ENCODE data around the gene TNFSF12.

TNFSF12 gene

GRCh38 chr17:7569571-7569970 lies 20.7 kb downstream of the TNFSF12 start:
- DNase-seq (ENCODE audit: low read depth in 3 of 3) = no peak

- DNase-seq (ENCODE audit: low read depth in 3 of 3) = no peak
These were observed 21.5 kb downstream of the TNFSF12 start for GRCh38 chr17:7570351-7570750.

DNA sequence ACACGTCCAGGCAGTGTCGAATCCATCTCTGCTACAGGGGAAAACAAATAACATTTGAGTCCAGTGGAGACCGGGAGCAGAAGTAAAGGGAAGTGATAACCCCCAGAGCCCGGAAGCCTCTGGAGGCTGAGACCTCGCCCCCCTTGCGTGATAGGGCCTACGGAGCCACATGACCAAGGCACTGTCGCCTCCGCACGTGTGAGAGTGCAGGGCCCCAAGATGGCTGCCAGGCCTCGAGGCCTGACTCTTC lies 23.4 kb downstream of the TNFSF12 start:
- peak in 1 of 3 donors; percentile 96 for DNase-seq (ENCODE audit: low read depth in 3 of 3)

- peak in 2 of 3 donors; percentile 99 to 100 for DNase-seq (ENCODE audit: low read depth in 3 of 3)
These were observed 23.9 kb downstream of the TNFSF12 start for GRCh38 chr17:7572588-7573323.

GRCh38 chr17:7573324-7574080 lies 24.6 kb downstream of the TNFSF12 start:
- peak; percentile 80 to 86 (median 83) for DNase-seq (ENCODE audit: low read depth in 3 of 3)

DNA sequence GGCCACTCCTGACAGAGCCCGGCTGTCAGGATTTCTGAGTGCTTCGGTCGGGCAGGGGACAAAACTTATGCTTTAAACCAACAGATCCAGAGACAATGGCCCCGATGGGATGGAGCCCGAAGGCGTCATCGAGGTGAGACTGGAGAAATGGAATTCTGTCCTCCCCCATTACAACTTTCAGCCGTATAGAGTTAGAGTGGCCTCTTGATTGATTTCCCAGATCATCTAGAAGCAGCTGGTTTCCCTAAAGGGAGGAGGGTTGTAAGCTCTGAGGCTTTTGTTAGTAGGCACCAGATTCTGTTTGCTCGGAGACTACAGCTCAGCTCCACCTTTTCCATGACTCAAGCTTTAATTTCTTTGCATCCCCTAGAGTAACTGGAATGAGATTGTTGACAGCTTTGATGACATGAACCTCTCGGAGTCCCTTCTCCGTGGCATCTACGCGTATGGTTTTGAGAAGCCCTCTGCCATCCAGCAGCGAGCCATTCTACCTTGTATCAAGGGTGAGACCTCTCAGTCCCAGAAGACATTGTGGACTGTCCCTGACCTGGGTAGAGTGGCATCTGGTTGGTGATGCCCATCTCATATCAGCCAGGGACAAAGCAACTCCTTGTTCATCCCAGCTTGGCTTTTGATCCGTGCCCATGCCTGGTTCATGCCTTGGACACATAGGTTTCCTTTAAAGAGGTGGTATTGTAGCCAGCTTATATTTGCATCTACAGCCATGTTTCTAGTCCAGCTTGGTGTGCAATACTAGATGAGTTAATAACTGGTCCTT lies 25.5 kb downstream of the TNFSF12 start:
- no peak for DNase-seq (ENCODE audit: low read depth in 3 of 3)

DNA sequence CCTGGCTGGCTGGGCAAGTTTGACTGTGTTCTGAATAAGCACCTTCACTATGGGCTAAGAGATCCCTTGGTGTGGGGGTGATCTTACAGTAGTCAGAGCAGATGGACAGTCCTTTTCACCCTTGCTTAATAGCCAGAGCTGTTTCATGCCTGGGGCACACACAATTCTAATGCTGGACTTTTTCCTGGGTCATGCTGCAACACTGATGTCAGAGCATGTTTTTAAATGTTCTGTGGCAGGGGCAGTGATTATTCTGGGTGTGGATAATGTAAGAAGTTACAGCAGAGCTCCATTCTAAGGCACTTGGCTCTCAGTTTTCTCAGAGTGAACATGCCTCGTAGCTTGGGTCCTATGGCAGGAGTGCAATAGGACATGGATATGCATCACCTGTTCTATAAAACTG lies 26.6 kb downstream of the TNFSF12 start:
- DNase-seq (ENCODE audit: low read depth in 3 of 3) = no peak

- DNase-seq (ENCODE audit: low read depth in 3 of 3) = no peak
These were observed 27.1 kb downstream of the TNFSF12 start for GRCh38 chr17:7575959-7576358.

DNA sequence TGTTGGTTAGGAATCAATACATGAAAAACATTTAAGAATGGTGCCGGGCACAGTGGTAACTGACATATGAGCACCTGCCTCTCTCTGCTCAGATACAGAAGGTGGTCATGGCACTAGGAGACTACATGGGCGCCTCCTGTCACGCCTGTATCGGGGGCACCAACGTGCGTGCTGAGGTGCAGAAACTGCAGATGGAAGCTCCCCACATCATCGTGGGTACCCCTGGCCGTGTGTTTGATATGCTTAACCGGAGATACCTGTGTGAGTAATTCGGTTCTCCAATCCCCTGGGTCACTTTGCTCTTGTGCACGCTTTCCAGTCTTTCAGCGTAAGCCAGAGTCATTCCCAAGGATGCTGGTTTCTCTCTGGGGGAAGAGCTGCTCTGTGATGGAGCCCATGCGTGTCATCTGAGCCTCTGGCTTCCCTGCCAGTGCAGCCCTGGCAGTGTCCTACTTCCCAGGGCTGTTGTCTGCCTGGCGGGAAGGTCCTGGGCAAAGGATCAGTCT lies 27.6 kb downstream of the TNFSF12 start:
- DNase-seq (ENCODE audit: low read depth in 3 of 3) = no peak

DNA sequence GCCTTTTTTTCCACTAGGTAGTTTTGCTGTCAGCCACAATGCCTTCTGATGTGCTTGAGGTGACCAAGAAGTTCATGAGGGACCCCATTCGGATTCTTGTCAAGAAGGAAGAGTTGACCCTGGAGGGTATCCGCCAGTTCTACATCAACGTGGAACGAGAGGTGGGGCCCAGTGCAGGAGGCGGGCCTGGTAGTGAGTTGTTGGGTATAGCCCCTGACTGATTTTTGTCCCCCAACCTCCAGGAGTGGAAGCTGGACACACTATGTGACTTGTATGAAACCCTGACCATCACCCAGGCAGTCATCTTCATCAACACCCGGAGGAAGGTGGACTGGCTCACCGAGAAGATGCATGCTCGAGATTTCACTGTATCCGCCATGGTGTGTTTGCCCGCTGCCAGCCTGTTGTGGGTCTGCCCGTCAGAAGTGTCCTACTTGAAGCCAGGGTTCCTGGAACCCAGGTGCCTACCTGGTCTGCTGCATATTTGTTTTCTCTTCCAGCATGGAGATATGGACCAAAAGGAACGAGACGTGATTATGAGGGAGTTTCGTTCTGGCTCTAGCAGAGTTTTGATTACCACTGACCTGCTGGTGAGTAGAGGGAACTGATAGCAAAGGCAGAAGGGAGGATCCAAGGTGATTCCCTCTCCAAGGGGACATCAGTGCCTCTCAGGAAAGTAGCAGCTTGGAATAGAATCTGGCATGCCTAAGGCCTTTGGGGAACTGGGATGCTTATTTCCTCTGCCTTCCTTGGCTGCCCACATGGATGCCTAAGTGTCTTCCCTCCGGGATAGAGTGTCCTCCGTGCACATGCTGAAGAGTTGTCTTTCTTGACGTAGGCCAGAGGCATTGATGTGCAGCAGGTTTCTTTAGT lies 28.7 kb downstream of the TNFSF12 start:
- no peak for DNase-seq (ENCODE audit: low read depth in 3 of 3)

GRCh38 chr17:7579001-7579833 lies 30.4 kb downstream of the TNFSF12 start, which contains the start of gene CD68:
TSS of gene CD68 (plus strand) at chr17:7579638. CDS start at chr17:7579678, 40 bp downstream.
- DNase-seq (ENCODE audit: low read depth in 3 of 3) = peak; percentile 65 to 71 (median 68)

- no peak for DNase-seq (ENCODE audit: low read depth in 3 of 3)
These were observed 31.2 kb downstream of the TNFSF12 start for GRCh38 chr17:7579834-7580603.

- no peak for DNase-seq (ENCODE audit: low read depth in 3 of 3)
These were observed 32.0 kb downstream of the TNFSF12 start for GRCh38 chr17:7580604-7581575.

- DNase-seq (ENCODE audit: low read depth in 3 of 3) = no peak
These were observed 33.8 kb downstream of the TNFSF12 start for GRCh38 chr17:7582396-7583252.

GRCh38 chr17:7583253-7584109 lies 34.6 kb downstream of the TNFSF12 start, which contains the start of gene MPDU1:
TSS of gene MPDU1 (plus strand) at chr17:7583852. CDS start at chr17:7583863, 11 bp downstream.
- peak; percentile 85 to 93 (median 91) for DNase-seq (ENCODE audit: low read depth in 3 of 3)

DNA sequence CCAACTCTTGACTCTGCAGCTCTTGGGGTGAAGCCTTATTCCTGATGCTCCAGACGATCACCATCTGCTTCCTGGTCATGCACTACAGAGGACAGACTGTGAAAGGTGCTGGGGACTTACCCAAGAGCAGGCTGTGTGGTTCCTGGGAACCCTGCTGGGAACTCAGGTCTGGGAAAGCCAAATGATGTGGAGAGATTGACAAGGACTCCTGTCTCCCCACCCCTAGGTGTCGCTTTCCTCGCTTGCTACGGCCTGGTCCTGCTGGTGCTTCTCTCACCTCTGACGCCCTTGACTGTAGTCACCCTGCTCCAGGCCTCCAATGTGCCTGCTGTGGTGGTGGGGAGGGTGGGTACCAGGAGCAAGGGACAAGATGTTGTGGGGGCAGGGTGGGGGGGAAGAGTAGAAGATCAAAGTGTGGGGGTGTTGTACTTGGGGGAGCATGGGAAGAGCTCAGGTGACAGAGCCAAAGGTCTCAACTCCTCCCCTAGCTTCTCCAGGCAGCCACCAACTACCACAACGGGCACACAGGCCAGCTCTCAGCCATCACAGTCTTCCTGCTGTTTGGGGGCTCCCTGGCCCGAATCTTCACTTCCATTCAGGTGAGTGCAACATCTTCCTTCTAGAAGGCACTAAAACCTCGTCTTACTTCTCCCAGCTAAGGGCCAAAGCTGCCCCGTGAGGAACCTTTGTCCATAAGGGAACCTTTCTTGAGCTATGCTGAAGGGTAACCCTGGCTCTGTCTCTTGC lies 38.0 kb downstream of the TNFSF12 start:
- no peak for DNase-seq (ENCODE audit: low read depth in 3 of 3)
